ENCODE measurements around the gene ATOX1. TPM values are rescaled to one million over a fixed set of nuclear protein-coding genes. Genes with fewer than 3 reads are reported as not detected.

The ATOX1 gene
- total and polyA plus RNA-seq, 2 of the 8 experiments (the other 6 are each of a cell fraction or from before 2014, with no cell fraction given), result 79.9 to 232 TPM

DNA sequence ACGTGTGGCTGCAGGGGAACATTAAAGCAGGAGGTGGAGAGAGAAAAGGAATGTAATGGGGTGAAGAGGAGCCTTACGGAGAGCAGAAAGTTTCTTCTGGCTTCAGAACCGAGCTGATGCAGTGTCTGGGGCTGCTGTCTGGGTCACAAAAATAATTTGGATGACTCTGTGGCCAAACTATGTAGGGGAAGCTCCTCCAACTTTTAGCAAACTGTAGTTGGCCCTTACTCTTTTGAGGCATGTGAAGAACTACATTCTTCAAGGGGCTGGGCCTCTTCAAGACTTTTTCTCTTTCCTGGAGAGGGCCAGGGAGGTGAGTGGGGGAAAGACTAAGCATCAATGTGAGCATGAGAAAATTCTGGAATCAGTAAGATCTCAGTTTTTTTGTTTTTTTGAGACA is 39.8 kb downstream of the ATOX1 start (continued):
- TF ChIP-seq, protein P1, sequence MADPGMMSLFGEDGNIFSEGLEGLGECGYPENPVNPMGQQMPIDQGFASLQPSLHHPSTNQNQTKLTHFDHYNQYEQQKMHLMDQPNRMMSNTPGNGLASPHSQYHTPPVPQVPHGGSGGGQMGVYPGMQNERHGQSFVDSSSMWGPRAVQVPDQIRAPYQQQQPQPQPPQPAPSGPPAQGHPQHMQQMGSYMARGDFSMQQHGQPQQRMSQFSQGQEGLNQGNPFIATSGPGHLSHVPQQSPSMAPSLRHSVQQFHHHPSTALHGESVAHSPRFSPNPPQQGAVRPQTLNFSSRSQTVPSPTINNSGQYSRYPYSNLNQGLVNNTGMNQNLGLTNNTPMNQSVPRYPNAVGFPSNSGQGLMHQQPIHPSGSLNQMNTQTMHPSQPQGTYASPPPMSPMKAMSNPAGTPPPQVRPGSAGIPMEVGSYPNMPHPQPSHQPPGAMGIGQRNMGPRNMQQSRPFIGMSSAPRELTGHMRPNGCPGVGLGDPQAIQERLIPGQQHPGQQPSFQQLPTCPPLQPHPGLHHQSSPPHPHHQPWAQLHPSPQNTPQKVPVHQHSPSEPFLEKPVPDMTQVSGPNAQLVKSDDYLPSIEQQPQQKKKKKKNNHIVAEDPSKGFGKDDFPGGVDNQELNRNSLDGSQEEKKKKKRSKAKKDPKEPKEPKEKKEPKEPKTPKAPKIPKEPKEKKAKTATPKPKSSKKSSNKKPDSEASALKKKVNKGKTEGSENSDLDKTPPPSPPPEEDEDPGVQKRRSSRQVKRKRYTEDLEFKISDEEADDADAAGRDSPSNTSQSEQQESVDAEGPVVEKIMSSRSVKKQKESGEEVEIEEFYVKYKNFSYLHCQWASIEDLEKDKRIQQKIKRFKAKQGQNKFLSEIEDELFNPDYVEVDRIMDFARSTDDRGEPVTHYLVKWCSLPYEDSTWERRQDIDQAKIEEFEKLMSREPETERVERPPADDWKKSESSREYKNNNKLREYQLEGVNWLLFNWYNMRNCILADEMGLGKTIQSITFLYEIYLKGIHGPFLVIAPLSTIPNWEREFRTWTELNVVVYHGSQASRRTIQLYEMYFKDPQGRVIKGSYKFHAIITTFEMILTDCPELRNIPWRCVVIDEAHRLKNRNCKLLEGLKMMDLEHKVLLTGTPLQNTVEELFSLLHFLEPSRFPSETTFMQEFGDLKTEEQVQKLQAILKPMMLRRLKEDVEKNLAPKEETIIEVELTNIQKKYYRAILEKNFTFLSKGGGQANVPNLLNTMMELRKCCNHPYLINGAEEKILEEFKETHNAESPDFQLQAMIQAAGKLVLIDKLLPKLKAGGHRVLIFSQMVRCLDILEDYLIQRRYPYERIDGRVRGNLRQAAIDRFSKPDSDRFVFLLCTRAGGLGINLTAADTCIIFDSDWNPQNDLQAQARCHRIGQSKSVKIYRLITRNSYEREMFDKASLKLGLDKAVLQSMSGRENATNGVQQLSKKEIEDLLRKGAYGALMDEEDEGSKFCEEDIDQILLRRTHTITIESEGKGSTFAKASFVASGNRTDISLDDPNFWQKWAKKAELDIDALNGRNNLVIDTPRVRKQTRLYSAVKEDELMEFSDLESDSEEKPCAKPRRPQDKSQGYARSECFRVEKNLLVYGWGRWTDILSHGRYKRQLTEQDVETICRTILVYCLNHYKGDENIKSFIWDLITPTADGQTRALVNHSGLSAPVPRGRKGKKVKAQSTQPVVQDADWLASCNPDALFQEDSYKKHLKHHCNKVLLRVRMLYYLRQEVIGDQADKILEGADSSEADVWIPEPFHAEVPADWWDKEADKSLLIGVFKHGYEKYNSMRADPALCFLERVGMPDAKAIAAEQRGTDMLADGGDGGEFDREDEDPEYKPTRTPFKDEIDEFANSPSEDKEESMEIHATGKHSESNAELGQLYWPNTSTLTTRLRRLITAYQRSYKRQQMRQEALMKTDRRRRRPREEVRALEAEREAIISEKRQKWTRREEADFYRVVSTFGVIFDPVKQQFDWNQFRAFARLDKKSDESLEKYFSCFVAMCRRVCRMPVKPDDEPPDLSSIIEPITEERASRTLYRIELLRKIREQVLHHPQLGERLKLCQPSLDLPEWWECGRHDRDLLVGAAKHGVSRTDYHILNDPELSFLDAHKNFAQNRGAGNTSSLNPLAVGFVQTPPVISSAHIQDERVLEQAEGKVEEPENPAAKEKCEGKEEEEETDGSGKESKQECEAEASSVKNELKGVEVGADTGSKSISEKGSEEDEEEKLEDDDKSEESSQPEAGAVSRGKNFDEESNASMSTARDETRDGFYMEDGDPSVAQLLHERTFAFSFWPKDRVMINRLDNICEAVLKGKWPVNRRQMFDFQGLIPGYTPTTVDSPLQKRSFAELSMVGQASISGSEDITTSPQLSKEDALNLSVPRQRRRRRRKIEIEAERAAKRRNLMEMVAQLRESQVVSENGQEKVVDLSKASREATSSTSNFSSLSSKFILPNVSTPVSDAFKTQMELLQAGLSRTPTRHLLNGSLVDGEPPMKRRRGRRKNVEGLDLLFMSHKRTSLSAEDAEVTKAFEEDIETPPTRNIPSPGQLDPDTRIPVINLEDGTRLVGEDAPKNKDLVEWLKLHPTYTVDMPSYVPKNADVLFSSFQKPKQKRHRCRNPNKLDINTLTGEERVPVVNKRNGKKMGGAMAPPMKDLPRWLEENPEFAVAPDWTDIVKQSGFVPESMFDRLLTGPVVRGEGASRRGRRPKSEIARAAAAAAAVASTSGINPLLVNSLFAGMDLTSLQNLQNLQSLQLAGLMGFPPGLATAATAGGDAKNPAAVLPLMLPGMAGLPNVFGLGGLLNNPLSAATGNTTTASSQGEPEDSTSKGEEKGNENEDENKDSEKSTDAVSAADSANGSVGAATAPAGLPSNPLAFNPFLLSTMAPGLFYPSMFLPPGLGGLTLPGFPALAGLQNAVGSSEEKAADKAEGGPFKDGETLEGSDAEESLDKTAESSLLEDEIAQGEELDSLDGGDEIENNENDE (IDR thresholded peaks at IDR 0.05; ENCODE audit: insufficient replicate concordance, low read length), result no peak
- TF ChIP-seq SIN3A (conservative IDR thresholded peaks at IDR 0.05 in 1 of 2, IDR thresholded peaks at IDR 0.05 in 1 of 2; ENCODE audit: low read depth in 1 of 2, low read length in 2 of 2) (no peak), POLR2A (IDR thresholded peaks at IDR 0.05; ENCODE audit: control extremely low read depth in 1 of 2, low read depth in 2 of 2, low read length in 2 of 2) (no peak), CTBP2 (IDR thresholded peaks at IDR 0.05; ENCODE audit: borderline replicate concordance, insufficient read depth, insufficient read length, low read length) (no peak), GABPA (IDR thresholded peaks at IDR 0.05; ENCODE audit: borderline replicate concordance, insufficient read depth, low read length) (no peak), BCL11A (IDR thresholded peaks at IDR 0.05; ENCODE audit: low read depth in 2 of 2, low read length in 2 of 2) (no peak), KDM4A (IDR thresholded peaks at IDR 0.05; ENCODE audit: low read depth, low read length, severe bottlenecking) (no peak)

Data from H1 (cell line).